Measurements from ENCODE around the gene CFAP46. TPM values are rescaled to one million over a fixed set of nuclear protein-coding genes. Genes with fewer than 3 reads are reported as not detected.

The CFAP46 gene
- total RNA-seq, 1 donor from 2014 or later = 5.2 TPM

- peaks cover 32% of the 10 kb centered on the region for H3K9me3 Mint-ChIP-seq (ENCODE audit: unreplicated experiment)
- DNase-seq = no peak
- H3K36me3 Mint-ChIP-seq (ENCODE audit: unreplicated experiment) = peaks cover 12% of the 10 kb centered on the region
- H3K27me3 Mint-ChIP-seq (ENCODE audit: unreplicated experiment) = peaks cover 30% of the 10 kb centered on the region
- H3K4me1 Mint-ChIP-seq (ENCODE audit: low read depth, unreplicated experiment) = peaks cover 23% of the 10 kb centered on the region
- no peak overlapping the region for H3K27ac Mint-ChIP-seq (ENCODE audit: unreplicated experiment)
- H3K4me3 Mint-ChIP-seq (ENCODE audit: unreplicated experiment) = no peak overlapping the region
- no peak for TF ChIP-seq CTCF (IDR thresholded peaks at IDR 0.05; ENCODE audit: partially characterized antibody, unreplicated experiment)
Measured at GRCh38 chr10:132762267-132762666, 180.1 kb downstream of the CFAP46 start.

- Mint-ChIP-seq H3K36me3 (ENCODE audit: unreplicated experiment) (peaks cover 12% of the 10 kb centered on the region), H3K4me1 (ENCODE audit: low read depth, unreplicated experiment) (peaks cover 22% of the 10 kb centered on the region), H3K9me3 (ENCODE audit: unreplicated experiment) (peaks cover 31% of the 10 kb centered on the region), H3K27ac (ENCODE audit: unreplicated experiment) (no peak overlapping the region), H3K27me3 (ENCODE audit: unreplicated experiment) (peaks cover 29% of the 10 kb centered on the region), H3K4me3 (ENCODE audit: unreplicated experiment) (no peak overlapping the region)
- TF ChIP-seq CTCF (IDR thresholded peaks at IDR 0.05; ENCODE audit: partially characterized antibody, unreplicated experiment) = no peak
- DNase-seq = no peak
Measured at GRCh38 chr10:132761395-132762060, 180.8 kb downstream of the CFAP46 start.

GRCh38 chr10:132758865-132759264, 183.5 kb downstream of the CFAP46 start:
- TF ChIP-seq CTCF (IDR thresholded peaks at IDR 0.05; ENCODE audit: partially characterized antibody, unreplicated experiment) = no peak
- DNase-seq = no peak
- Mint-ChIP-seq H3K4me3 (ENCODE audit: unreplicated experiment) (no peak overlapping the region), H3K9me3 (ENCODE audit: unreplicated experiment) (peaks cover 16% of the 10 kb centered on the region), H3K36me3 (ENCODE audit: unreplicated experiment) (peaks cover 20% of the 10 kb centered on the region), H3K27ac (ENCODE audit: unreplicated experiment) (no peak overlapping the region), H3K27me3 (ENCODE audit: unreplicated experiment) (peaks cover 19% of the 10 kb centered on the region), H3K4me1 (ENCODE audit: low read depth, unreplicated experiment) (peaks cover 6% of the 10 kb centered on the region)

Other genes starting within 250 kb of the CFAP46 start
- 6.2 TPM for gene NKX6-2, start 156.4 kb downstream of the CFAP46 start, total RNA-seq (ENCODE audit: unreplicated experiment)
- 9.1 TPM for gene ADGRA1, start 145.4 kb upstream of the CFAP46 start, total RNA-seq (ENCODE audit: unreplicated experiment)
- 7.4 TPM for gene KNDC1, start 217.6 kb upstream of the CFAP46 start, total RNA-seq (ENCODE audit: unreplicated experiment)

All from glutamatergic neuron (in vitro differentiated cells).